Measurements from ENCODE around the gene SSH3. TPM values are rescaled to one million over a fixed set of nuclear protein-coding genes. Genes with fewer than 3 reads are reported as not detected.

The SSH3 gene
- total RNA-seq, 1 experiment from 2014 or later: 5.5 TPM

DNA sequence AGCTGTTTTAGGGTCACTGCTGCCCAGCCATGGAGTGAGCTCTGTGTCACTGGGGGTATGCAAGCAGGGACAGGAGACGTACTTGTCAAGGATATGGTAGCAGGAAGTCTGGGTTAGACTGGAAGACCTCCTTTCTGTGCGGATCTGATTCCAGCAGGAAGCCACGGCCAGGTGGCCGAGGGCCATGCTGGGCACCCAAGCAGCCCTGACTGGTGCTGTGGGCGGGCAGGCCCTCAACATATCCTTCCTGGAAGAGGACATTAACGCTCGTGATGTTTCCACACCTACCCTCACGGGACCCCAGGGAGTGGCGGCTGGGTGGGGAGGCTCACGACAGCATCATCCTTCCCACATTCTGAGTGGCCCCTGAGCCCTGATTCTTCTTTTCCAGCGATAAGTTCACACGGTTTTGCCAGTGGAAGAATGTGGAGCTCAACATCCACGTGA lies 23.0 kb upstream of the SSH3 start:
- Histone ChIP-seq H3K36me3 (ENCODE audit: insufficient read depth, low read length, poor library complexity, severe bottlenecking) (peaks cover 69% of the 10 kb centered on the region), H3K27ac (ENCODE audit: low read depth, low read length, poor library complexity, severe bottlenecking) (no peak overlapping the region), H3K4me1 (ENCODE audit: insufficient read depth, low read length, poor library complexity, severe bottlenecking) (peaks cover 27% of the 10 kb centered on the region), H3K4me3 (ENCODE audit: low read depth, low read length, poor library complexity, severe bottlenecking) (no peak overlapping the region), H3K27me3 (replicated peaks; ENCODE audit: insufficient read depth, low read depth, low read length, poor library complexity) (no peaks in the 10 kb centered on the region), H3K9me3 (ENCODE audit: low read depth, low read length, poor library complexity, severe bottlenecking) (no peaks in the 10 kb centered on the region)
- DNase-seq (ENCODE audit: low spot score): no peak
- no TSS peak for BruUV-seq (replicated peaks)
- TF ChIP-seq EZH2 (IDR thresholded peaks at IDR 0.05; ENCODE audit: borderline replicate concordance, low read depth, low read length, poor library complexity, severe bottlenecking): no peak
- TF ChIP-seq, protein P1, sequence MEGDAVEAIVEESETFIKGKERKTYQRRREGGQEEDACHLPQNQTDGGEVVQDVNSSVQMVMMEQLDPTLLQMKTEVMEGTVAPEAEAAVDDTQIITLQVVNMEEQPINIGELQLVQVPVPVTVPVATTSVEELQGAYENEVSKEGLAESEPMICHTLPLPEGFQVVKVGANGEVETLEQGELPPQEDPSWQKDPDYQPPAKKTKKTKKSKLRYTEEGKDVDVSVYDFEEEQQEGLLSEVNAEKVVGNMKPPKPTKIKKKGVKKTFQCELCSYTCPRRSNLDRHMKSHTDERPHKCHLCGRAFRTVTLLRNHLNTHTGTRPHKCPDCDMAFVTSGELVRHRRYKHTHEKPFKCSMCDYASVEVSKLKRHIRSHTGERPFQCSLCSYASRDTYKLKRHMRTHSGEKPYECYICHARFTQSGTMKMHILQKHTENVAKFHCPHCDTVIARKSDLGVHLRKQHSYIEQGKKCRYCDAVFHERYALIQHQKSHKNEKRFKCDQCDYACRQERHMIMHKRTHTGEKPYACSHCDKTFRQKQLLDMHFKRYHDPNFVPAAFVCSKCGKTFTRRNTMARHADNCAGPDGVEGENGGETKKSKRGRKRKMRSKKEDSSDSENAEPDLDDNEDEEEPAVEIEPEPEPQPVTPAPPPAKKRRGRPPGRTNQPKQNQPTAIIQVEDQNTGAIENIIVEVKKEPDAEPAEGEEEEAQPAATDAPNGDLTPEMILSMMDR (conservative IDR thresholded peaks at IDR 0.05; ENCODE audit: low read depth, low read length): no peak
- CTCF ChIA-PET: no interaction called here
- intact Hi-C loops (cut with micrococcal nuclease; ENCODE audit: unreplicated experiment): no loop called here
- POLR2A ChIA-PET (ENCODE audit: low non-redundant PET): no interaction called here

DNA sequence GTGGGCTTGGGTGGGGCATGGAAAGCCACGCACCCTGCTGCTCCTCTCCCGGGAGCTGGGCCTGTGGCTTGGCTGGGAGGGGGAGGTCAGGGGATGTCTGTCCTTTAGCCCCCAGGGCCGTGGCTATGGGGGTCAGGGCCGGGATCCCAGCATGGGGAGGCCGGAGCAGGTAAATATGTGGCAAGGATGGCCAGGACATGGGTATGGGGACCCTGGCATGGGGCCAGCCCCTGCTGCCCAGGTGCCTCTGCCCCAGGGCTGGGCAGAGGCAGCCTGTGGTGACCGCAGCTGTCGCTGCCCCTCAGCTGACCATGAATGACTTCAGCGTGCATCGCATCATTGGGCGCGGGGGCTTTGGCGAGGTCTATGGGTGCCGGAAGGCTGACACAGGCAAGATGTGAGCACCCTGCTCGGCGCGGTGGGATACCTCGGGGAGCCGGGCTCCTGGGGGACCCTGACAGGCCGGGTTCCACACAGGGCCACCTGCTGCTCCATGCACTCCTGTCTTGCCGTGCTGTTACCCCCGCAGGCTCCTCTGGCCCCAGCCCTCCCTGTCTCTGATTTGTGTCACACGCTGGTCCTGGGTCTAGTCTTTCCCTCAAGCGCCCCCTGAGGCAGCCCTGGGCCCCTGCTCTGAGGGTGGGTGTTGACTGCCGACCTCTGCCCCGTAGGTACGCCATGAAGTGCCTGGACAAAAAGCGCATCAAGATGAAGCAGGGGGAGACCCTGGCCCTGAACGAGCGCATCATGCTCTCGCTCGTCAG lies 22.4 kb upstream of the SSH3 start:
- Histone ChIP-seq H3K36me3 (ENCODE audit: insufficient read depth, low read length, poor library complexity, severe bottlenecking) (peaks cover 74% of the 10 kb centered on the region), H3K4me1 (ENCODE audit: insufficient read depth, low read length, poor library complexity, severe bottlenecking) (peaks cover 25% of the 10 kb centered on the region), H3K27ac (ENCODE audit: low read depth, low read length, poor library complexity, severe bottlenecking) (no peak overlapping the region), H3K9me3 (ENCODE audit: low read depth, low read length, poor library complexity, severe bottlenecking) (no peaks in the 10 kb centered on the region), H3K27me3 (replicated peaks; ENCODE audit: insufficient read depth, low read depth, low read length, poor library complexity) (no peaks in the 10 kb centered on the region), H3K4me3 (ENCODE audit: low read depth, low read length, poor library complexity, severe bottlenecking) (no peak overlapping the region)
- no peak for TF ChIP-seq EZH2 (IDR thresholded peaks at IDR 0.05; ENCODE audit: borderline replicate concordance, low read depth, low read length, poor library complexity, severe bottlenecking)
- TF ChIP-seq, protein P1 (conservative IDR thresholded peaks at IDR 0.05; ENCODE audit: low read depth, low read length): no peak
- DNase-seq (ENCODE audit: low spot score): no peak
- POLR2A ChIA-PET (ENCODE audit: low non-redundant PET): no interaction called here
- CTCF ChIA-PET: no interaction called here
- intact Hi-C loops (cut with micrococcal nuclease; ENCODE audit: unreplicated experiment): no loop called here
- BruUV-seq (replicated peaks): no TSS peak

DNA sequence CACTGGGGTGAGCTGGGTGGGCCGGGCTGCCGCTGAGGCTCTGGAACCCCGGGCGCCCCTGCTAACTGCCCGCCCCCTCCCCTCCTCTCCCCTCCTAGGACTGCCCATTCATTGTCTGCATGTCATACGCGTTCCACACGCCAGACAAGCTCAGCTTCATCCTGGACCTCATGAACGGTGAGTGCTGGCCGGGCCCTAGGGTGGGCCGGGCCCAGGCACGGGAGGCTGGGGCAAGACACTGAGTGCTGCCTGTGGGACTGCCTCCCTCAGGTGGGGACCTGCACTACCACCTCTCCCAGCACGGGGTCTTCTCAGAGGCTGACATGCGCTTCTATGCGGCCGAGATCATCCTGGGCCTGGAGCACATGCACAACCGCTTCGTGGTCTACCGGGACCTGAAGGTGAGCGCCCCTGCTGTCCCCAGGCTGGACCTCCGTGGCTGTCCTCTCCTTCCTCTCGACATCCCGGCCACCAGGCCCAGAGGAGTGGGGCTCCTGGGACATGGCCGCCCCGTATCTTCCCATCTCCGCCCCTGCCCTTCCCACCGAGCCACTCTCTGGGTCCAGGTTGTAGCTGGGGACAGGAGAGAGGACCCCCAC lies 21.7 kb upstream of the SSH3 start:
- BruUV-seq (replicated peaks): no TSS peak
- ChIA-PET POLR2A (ENCODE audit: low non-redundant PET) (no interaction called here), CTCF (no interaction called here)
- H3K4me1 ChIP-seq (ENCODE audit: insufficient read depth, low read length, poor library complexity, severe bottlenecking): peaks cover 18% of the 10 kb centered on the region
- TF ChIP-seq EZH2 (IDR thresholded peaks at IDR 0.05; ENCODE audit: borderline replicate concordance, low read depth, low read length, poor library complexity, severe bottlenecking): no peak
- TF ChIP-seq, protein P1 (conservative IDR thresholded peaks at IDR 0.05; ENCODE audit: low read depth, low read length): no peak
- DNase-seq (ENCODE audit: low spot score): no peak
- H3K27me3 ChIP-seq (replicated peaks; ENCODE audit: insufficient read depth, low read depth, low read length, poor library complexity): no peaks in the 10 kb centered on the region
- no peak overlapping the region for H3K27ac ChIP-seq (ENCODE audit: low read depth, low read length, poor library complexity, severe bottlenecking)
- intact Hi-C loops (cut with micrococcal nuclease; ENCODE audit: unreplicated experiment): no loop called here
- H3K4me3 ChIP-seq (ENCODE audit: low read depth, low read length, poor library complexity, severe bottlenecking): no peak overlapping the region
- no peaks in the 10 kb centered on the region for H3K9me3 ChIP-seq (ENCODE audit: low read depth, low read length, poor library complexity, severe bottlenecking)
- peaks cover 80% of the 10 kb centered on the region for H3K36me3 ChIP-seq (ENCODE audit: insufficient read depth, low read length, poor library complexity, severe bottlenecking)

Measured in A673 (cell line).